ENCODE data around the gene SCGB1C2.

Gene SCGB1C2

DNA sequence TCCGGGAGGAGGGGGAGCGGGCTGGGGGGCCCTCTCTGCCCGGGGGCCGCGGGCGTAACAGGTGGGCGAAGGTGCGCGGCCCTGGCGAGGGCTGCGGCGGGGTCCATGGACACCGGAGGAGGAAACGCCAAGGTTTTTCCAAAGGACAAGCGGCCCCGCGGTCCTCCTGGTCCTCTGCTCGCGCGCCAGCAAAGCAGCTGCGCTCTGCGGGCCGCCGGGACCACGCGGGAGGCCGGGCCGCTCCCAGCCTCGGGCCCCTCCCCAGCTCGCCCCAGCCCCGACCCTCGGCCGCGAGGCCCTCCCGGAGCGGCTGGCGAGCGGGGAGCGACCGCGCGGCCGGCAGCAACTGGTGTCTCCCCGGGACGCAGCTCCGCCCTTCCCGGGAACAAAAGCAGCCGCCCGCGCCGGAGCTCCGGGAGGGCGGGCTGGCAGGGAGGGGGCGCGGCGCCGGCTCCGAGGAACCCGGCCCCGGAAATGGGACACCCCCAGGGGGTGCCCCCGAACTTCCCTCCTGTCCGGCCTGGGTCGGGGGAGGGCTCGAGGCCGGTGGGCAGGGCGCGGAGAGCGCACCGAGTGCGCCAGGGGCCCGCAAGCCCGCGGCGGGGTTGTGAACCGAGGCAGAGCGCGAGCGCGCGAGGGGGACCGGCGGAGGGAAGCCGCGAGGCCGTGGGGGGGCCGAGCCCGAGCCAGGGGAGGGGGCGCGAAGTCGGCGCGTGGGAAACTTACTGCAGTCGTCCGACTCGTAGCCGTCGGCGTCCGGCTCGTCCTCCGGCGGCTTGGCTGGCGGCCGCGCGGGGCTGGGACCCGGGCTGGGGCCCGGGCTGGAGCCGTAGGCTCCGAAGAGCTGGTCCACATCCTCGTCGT is 43.2 kb downstream of the SCGB1C2 start:
- H3K27me3 ChIP-seq (ENCODE audit: insufficient read depth, low read length, poor library complexity, severe bottlenecking), result no peaks in the 10 kb centered on the region
- no peak overlapping the region for H3K9ac ChIP-seq (ENCODE audit: low read depth, low read length, poor library complexity, severe bottlenecking)
- H3K79me2 ChIP-seq (ENCODE audit: insufficient read depth, low read length), result no peaks in the 10 kb centered on the region
- H3K9me2 ChIP-seq (replicated peaks; ENCODE audit: low read depth, low read length), result no peaks in the 10 kb centered on the region
- H3K36me3 ChIP-seq (ENCODE audit: insufficient read depth, low read length), result no peaks in the 10 kb centered on the region
- no peaks in the 10 kb centered on the region for H3F3A ChIP-seq (ENCODE audit: low read depth)
- no peak overlapping the region for H3K4me2 ChIP-seq (ENCODE audit: low read depth, low read length, poor library complexity, severe bottlenecking)
- no peak overlapping the region for H2AFZ ChIP-seq (ENCODE audit: low read length)
- TF ChIP-seq, protein P1, sequence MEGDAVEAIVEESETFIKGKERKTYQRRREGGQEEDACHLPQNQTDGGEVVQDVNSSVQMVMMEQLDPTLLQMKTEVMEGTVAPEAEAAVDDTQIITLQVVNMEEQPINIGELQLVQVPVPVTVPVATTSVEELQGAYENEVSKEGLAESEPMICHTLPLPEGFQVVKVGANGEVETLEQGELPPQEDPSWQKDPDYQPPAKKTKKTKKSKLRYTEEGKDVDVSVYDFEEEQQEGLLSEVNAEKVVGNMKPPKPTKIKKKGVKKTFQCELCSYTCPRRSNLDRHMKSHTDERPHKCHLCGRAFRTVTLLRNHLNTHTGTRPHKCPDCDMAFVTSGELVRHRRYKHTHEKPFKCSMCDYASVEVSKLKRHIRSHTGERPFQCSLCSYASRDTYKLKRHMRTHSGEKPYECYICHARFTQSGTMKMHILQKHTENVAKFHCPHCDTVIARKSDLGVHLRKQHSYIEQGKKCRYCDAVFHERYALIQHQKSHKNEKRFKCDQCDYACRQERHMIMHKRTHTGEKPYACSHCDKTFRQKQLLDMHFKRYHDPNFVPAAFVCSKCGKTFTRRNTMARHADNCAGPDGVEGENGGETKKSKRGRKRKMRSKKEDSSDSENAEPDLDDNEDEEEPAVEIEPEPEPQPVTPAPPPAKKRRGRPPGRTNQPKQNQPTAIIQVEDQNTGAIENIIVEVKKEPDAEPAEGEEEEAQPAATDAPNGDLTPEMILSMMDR (conservative IDR thresholded peaks at IDR 0.05; ENCODE audit: low read length), result no peak
- no peak for TF ChIP-seq EZH2phosphoT487 (IDR thresholded peaks at IDR 0.05; ENCODE audit: borderline replicate concordance)
- no peak overlapping the region for H3K4me3 ChIP-seq (ENCODE audit: low read length, poor library complexity, severe bottlenecking)
- peaks cover 4% of the 10 kb centered on the region; the same call in 1 of the 2 replicates for H3K9me3 ChIP-seq (ENCODE audit: insufficient read depth, low read depth, low read length)
- H4K20me1 ChIP-seq (ENCODE audit: insufficient read depth, low read length, poor library complexity, severe bottlenecking), result no peaks in the 10 kb centered on the region
- no peaks in the 10 kb centered on the region for H3K4me1 ChIP-seq (ENCODE audit: insufficient read depth, low read length, poor library complexity, severe bottlenecking)

DNA sequence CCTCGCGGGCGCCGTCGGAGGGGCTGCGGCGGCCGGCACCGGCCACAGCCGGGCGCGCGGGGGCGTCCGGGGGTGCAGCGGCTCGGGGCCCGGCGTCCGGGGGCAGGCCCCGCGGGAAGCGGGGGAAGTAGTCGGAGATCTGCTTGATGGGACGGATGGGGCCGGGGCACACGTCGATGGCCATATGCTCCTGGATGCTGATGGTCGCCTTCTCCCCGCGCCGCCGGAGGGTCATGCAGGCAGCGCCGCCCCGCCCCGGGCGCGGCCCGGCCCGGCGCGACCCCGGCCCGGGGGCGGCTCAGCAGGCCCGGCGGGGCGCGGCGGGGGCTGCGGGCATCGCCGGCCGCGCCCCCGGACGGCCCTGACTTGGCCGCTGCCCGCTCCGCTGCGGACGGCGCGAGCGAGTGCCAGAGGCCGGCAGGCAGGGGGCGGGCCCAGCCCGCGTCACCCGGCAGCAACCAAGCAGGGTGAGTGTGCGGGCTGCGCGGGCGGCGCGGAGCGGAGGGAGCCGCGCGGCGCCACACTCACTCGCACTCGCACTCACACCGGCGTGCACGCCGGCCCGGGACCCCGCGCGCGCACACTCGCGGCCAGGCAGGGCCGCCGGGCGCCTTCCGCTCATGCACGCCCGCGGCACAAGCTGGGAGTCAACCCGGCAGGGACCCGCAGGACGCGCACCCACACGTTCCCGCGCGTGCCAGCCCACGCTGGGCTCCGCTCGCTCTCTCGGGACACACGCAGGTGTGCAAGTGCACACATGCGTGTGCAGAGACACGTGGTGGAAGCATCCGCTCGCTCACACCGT is 44.1 kb downstream of the SCGB1C2 start, which contains the start of gene DOC2B:
Gene DOC2B, minus strand, starts transcription at position 406 of the 805 bp plus-strand sequence. Its CDS starts 171 bp downstream, at position 235.
- no peaks in the 10 kb centered on the region for H3K79me2 ChIP-seq (ENCODE audit: insufficient read depth, low read length)
- H3K4me2 ChIP-seq (ENCODE audit: low read depth, low read length, poor library complexity, severe bottlenecking), result no peak within 1 kb of the TSS
- no peaks in the 10 kb centered on the region for H4K20me1 ChIP-seq (ENCODE audit: insufficient read depth, low read length, poor library complexity, severe bottlenecking)
- H2AFZ ChIP-seq (ENCODE audit: low read length), result no peak within 1 kb of the TSS
- H3K4me1 ChIP-seq (ENCODE audit: insufficient read depth, low read length, poor library complexity, severe bottlenecking), result no peaks in the 10 kb centered on the region
- H3K36me3 ChIP-seq (ENCODE audit: insufficient read depth, low read length), result no peaks in the 10 kb centered on the region
- no peak within 1 kb of the TSS for H3K4me3 ChIP-seq (ENCODE audit: low read length, poor library complexity, severe bottlenecking)
- no peaks in the 10 kb centered on the region for H3K27me3 ChIP-seq (ENCODE audit: insufficient read depth, low read length, poor library complexity, severe bottlenecking)
- H3F3A ChIP-seq (ENCODE audit: low read depth), result no peaks in the 10 kb centered on the region
- no peaks in the 10 kb centered on the region for H3K9me2 ChIP-seq (replicated peaks; ENCODE audit: low read depth, low read length)
- TF ChIP-seq EZH2phosphoT487 (IDR thresholded peaks at IDR 0.05; ENCODE audit: borderline replicate concordance), result no peak
- TF ChIP-seq, protein P1 (conservative IDR thresholded peaks at IDR 0.05; ENCODE audit: low read length), result no peak
- H3K9me3 ChIP-seq (ENCODE audit: insufficient read depth, low read depth, low read length), result peaks cover 4% of the 10 kb centered on the region; the same call in 1 of the 2 replicates
- no peak within 1 kb of the TSS for H3K9ac ChIP-seq (ENCODE audit: low read depth, low read length, poor library complexity, severe bottlenecking)

DNA sequence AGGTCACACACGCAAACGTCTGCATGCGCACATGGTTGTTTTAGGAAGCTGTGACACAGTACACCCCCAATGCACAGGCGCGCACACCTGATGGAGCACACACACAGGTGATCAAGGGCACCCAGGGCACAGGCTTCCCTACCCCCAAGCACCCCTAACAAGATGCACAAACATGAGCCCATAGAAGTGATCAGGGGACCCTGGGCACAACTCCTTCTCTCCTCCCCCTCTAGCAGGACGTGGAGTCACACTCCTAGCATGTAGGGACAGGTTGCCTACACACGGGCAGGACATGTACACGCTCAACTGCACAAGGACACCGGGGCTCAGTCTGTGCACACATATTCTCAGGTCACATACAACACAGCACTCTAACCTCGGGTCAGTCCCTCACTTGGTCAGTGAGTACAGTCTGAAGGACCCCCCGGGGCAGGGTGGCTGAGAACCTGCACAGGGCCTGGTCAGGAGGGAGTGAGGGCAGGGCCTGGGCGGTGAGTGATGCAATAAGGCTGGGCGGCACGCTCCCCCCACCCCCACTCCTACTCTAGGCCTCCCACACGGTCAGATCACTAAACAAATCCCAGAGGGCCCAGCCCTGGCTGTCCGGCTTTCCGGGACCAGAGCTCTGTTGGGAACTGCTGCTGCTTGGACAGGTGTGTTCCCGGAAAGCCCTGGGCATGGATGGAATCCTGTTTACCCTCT is 44.8 kb downstream of the SCGB1C2 start:
- H3K4me2 ChIP-seq (ENCODE audit: low read depth, low read length, poor library complexity, severe bottlenecking), result no peak overlapping the region
- H3K36me3 ChIP-seq (ENCODE audit: insufficient read depth, low read length), result no peaks in the 10 kb centered on the region
- H3K9ac ChIP-seq (ENCODE audit: low read depth, low read length, poor library complexity, severe bottlenecking), result no peak overlapping the region
- H3K9me3 ChIP-seq (ENCODE audit: insufficient read depth, low read depth, low read length), result peaks cover 8% of the 10 kb centered on the region; the same call in 1 of the 2 replicates
- H3F3A ChIP-seq (ENCODE audit: low read depth), result no peaks in the 10 kb centered on the region
- H3K27me3 ChIP-seq (ENCODE audit: insufficient read depth, low read length, poor library complexity, severe bottlenecking), result no peaks in the 10 kb centered on the region
- no peaks in the 10 kb centered on the region for H4K20me1 ChIP-seq (ENCODE audit: insufficient read depth, low read length, poor library complexity, severe bottlenecking)
- no peaks in the 10 kb centered on the region for H3K79me2 ChIP-seq (ENCODE audit: insufficient read depth, low read length)
- no peaks in the 10 kb centered on the region for H3K4me1 ChIP-seq (ENCODE audit: insufficient read depth, low read length, poor library complexity, severe bottlenecking)
- H2AFZ ChIP-seq (ENCODE audit: low read length), result no peak overlapping the region
- no peaks in the 10 kb centered on the region for H3K9me2 ChIP-seq (replicated peaks; ENCODE audit: low read depth, low read length)
- TF ChIP-seq EZH2phosphoT487 (IDR thresholded peaks at IDR 0.05; ENCODE audit: borderline replicate concordance), result no peak
- H3K4me3 ChIP-seq (ENCODE audit: low read length, poor library complexity, severe bottlenecking), result no peak overlapping the region

Data from Loucy (cell line).